KOPT-K1 (cell line): ENCODE results near the gene UCP1.

Source experiments
- H3K27ac ChIP-seq: fragments of 200-600 bp; sonication (generic); 2 replicates; pipeline ENCODE4 v1.5.1; 2016; ENCODE audit warnings: antibody characterized with exemption, mild to moderate bottlenecking, low read depth, low read length; ENCODE audit not compliant: poor library complexity, severe bottlenecking
- H3K36me3 ChIP-seq: fragments of 200-600 bp; sonication (generic); 2 replicates; pipeline ENCODE4 v1.5.1; 2017; ENCODE audit warnings: antibody characterized with exemption, mild to moderate bottlenecking, low read length, moderate library complexity; ENCODE audit not compliant: insufficient read depth
- H3K9me3 ChIP-seq: fragments of 200-600 bp; sonication (generic); 2 replicates; pipeline ENCODE4 v1.5.1; 2017; ENCODE audit warnings: antibody characterized with exemption, low read length, mild to moderate bottlenecking; ENCODE audit not compliant: insufficient read depth, poor library complexity, severe bottlenecking

The UCP1 gene, protein sequence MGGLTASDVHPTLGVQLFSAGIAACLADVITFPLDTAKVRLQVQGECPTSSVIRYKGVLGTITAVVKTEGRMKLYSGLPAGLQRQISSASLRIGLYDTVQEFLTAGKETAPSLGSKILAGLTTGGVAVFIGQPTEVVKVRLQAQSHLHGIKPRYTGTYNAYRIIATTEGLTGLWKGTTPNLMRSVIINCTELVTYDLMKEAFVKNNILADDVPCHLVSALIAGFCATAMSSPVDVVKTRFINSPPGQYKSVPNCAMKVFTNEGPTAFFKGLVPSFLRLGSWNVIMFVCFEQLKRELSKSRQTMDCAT

GRCh38 chr4:140568507-140569306 is at the start of gene UCP1:
UCP1 (minus strand) TSS chr4:140568961; CDS start chr4:140568729, 232 bp downstream.
- Histone ChIP-seq H3K9me3 (peaks cover 4% of the 10 kb centered on the region), H3K27ac (no peak within 1 kb of the TSS)

DNA sequence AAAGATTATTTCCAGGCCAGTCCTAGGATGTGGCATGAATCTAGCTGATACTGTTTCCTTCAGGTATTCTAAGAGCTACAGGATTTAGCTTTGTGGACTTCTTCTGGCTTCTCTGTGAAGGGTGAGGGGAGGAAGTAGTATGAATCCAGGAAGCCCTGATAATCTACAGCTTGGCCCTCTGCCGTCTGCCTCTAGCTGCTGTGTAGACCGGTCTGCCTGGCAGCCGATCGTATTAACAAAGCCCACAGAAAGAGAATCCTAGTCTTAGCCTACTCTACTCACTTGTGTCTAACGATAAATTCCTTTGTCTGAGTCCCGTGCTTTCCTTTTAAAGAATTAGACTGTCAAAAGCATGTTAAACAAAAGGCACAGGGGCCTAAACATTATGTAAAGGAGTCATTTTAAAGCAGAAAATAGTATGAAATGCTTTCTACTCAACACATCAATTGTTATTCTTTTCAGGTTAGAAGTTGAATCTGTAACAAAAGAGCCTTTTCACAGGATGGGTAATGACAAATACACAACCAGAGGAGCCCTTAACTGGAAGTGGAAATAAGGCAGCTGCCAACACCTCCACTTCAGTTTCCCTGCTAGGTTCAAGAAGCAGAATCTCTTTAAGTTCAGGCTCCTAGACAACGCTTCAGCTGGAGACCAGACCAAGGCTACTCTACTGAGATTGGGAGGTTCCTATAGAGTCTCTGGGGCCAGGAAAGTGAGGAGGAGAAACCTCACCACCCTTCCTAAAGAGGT is 48.9 kb upstream of the UCP1 start:
- H3K27ac ChIP-seq: no peak overlapping the region
- no peaks in the 10 kb centered on the region for H3K36me3 ChIP-seq
- no peaks in the 10 kb centered on the region for H3K9me3 ChIP-seq

More at GRCh38 chr4:140568507-140569306, at the start of gene UCP1:
- no peaks in the 10 kb centered on the region for H3K36me3 ChIP-seq

GRCh38 chr4:140615451-140615850 is 46.7 kb upstream of the UCP1 start:
- no peaks in the 10 kb centered on the region for H3K9me3 ChIP-seq
- no peak overlapping the region for H3K27ac ChIP-seq
- no peaks in the 10 kb centered on the region for H3K36me3 ChIP-seq

DNA sequence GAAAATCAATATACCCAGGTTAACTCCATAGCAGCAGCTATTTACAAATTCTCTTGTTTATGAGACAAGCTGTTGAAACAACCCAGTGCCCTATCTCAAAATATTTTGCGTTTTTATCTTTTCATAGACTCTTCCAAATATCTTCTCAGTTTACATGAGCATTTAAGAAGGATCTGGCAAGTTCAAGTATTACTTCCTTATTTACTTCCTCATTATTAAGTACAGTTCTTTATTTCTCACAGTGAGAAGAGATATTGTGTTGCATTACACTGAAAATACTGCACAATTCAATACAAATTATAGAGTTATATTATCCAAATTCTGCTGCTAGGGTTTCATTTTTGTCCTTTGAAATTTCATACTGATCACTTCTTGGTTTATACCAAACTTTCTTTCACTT is 43.6 kb upstream of the UCP1 start:
- H3K27ac ChIP-seq: no peak overlapping the region
- H3K36me3 ChIP-seq: no peaks in the 10 kb centered on the region
- H3K9me3 ChIP-seq: no peaks in the 10 kb centered on the region

DNA sequence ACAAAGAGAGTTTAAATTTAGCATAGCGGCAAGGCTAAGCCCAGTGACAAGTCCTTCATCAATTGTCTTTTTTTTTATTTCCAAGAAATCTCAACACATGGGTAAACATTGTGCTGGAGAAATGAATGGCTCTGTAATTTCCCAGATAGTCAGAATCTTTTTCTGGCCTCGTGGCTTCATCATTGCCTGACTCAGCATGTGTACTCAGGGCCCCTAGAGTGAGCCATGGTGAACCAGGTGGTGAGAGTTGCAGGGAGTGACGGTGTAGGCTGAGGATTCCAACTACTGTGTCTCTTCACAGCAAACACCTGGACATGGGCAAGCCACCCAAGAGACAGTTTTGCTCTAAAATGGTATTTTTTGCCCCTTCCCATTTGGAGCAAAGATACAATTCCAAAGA is 43.1 kb upstream of the UCP1 start:
- no peaks in the 10 kb centered on the region for H3K36me3 ChIP-seq
- H3K27ac ChIP-seq: no peak overlapping the region
- H3K9me3 ChIP-seq: no peaks in the 10 kb centered on the region

GRCh38 chr4:140609548-140610425 is 41.0 kb upstream of the UCP1 start:
- no peaks in the 10 kb centered on the region for H3K36me3 ChIP-seq
- H3K9me3 ChIP-seq: no peaks in the 10 kb centered on the region
- H3K27ac ChIP-seq: no peak overlapping the region

DNA sequence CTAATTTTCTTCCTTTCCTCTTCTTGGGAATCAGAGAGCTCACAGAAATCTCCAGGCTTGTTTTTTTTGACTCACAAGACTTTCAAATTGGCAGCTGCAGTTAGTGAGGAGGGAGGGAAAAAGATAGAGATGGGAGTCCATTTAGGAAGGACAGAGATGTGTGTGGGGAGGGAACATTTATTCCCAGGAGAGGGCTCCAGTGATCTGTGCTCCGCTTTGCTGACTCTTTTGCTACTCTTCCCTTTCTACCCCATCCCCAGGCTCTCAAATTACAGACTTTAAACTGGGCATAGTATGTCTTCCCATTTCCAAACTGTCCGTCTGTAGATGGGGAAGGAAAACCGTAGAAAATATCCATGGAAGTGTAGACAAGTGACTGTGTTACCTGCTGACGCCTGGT is 39.1 kb upstream of the UCP1 start:
- Histone ChIP-seq H3K9me3 (no peaks in the 10 kb centered on the region), H3K27ac (no peak overlapping the region), H3K36me3 (no peaks in the 10 kb centered on the region)

- H3K36me3 ChIP-seq: no peaks in the 10 kb centered on the region
- H3K9me3 ChIP-seq: no peaks in the 10 kb centered on the region
- no peak overlapping the region for H3K27ac ChIP-seq
Observed at GRCh38 chr4:140604544-140604943, 35.8 kb upstream of the UCP1 start.

DNA sequence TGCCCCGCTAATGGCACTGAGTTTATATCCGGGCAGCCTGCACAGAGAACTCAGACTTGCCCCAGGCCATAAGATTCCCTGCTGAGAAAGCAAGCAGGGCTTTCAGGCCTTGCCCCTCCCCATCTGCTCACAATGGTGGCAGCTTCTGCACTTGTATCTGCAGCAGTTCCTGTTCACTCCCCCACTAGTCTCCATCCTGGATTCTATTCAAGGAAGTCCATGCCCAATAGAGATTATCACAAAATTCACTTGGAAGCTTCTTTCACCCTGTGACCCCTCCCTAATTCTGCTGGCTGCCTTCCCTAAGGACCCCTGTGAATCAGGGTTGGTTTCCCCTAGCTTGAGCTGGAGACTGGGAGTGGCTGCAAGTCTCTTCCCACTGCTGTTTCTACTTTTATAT is 34.5 kb upstream of the UCP1 start:
- Histone ChIP-seq H3K36me3 (no peaks in the 10 kb centered on the region), H3K27ac (no peak overlapping the region), H3K9me3 (no peaks in the 10 kb centered on the region)

DNA sequence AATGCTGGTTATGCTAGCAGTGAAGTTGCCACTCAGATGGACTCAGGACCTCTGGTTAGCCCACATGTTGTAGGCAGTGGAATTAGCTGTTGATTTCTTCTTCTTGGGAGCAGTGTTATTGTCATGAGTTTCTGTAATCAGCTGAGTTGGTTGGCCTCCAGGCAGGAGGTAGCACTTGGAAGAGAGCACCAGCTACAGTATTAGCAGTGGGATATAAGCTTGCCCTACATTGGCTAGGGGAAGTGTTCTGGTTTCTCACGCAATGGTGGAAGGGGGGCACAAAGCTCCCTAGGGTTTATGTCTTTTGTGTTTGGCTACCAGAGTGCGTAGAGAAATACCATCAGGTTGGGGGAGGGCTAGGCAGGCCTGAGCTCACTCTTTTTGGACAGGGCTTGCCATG is 34.0 kb upstream of the UCP1 start:
- Histone ChIP-seq H3K36me3 (no peaks in the 10 kb centered on the region), H3K27ac (no peak overlapping the region), H3K9me3 (no peaks in the 10 kb centered on the region)

- Histone ChIP-seq H3K36me3 (no peaks in the 10 kb centered on the region), H3K27ac (no peak overlapping the region), H3K9me3 (no peaks in the 10 kb centered on the region)
Observed at GRCh38 chr4:140600408-140600807, 31.6 kb upstream of the UCP1 start.

DNA sequence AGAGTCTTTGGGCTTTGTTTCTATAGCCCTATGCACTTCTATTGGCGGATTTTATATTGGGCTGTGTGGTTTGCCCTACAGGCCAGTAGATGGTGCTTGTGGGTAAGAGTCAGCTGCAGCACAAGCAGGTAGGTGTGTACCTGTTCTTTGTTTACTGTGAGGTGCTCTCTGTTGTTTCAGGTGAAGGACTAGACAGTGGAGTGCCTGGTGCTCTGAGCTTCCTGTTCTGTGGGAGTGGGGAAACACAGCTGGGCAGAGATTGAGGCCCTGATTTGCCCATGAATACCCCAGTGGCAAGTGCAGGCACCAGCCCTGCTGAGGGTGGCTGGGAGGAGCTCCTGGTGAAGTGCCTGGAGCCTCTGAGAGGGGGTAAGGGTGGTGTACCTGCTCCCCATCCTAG is 26.3 kb upstream of the UCP1 start:
- Histone ChIP-seq H3K27ac (no peak overlapping the region), H3K36me3 (no peaks in the 10 kb centered on the region), H3K9me3 (no peaks in the 10 kb centered on the region)

DNA sequence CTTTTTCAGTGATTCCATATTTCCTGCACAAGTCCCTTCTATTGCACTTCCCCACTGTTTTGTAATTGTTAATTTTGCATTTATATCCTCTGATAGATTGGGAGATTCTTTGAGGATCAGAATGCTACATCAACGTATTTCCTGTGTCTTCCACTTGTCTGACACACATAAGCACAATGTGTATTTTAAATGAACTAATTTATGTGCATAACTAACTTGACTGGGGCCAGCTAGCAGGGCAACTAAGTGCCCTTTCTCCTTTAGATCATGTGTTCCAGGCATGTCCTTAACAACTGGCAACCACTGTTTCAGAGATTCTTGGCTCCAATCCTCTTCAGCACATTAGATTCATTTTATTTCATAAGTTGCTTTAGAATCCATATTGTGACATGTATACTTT is 15.7 kb upstream of the UCP1 start:
- Histone ChIP-seq H3K27ac (no peak overlapping the region), H3K9me3 (no peaks in the 10 kb centered on the region), H3K36me3 (no peaks in the 10 kb centered on the region)

GRCh38 chr4:140581078-140581477 is 12.3 kb upstream of the UCP1 start:
- Histone ChIP-seq H3K36me3 (no peaks in the 10 kb centered on the region), H3K9me3 (no peaks in the 10 kb centered on the region), H3K27ac (no peak overlapping the region)
